ENCODE data around the gene CRADD. TPM values are rescaled to one million over a fixed set of nuclear protein-coding genes. Genes with fewer than 3 reads are reported as not detected.

The CRADD gene
- total RNA-seq, 1 experiment from 2014 or later = 27.9 TPM

DNA sequence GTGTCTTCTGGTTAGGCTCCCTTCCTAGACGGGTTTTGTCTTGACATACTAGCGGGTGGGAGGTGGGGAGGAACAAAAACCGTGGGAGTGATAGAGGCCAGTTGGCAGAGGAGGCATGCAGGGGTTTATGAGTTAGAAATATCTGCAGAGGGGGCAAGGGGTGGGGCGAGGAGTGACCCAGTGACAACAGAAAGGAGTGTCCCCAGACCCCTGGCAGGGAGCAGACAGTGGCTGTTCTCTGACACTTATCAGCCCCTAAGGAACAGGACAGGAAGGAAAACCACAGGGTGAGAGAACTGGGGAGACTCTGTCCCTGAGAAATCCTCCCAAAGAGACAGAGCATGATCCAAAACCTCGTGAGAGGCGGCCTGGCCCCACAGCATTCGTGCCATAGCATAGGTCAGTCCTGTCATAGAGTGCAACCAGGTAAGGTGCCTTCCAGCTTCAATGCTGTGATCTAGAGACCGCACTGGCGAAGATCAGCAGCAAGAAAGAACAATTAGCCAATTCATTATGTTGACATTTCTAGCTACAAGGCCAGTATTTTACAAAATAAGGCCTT is 141.4 kb downstream of the CRADD start:
- DNase-seq = no peak
- Histone ChIP-seq H3K27me3 (no peaks in the 10 kb centered on the region), H3K36me3 (no peaks in the 10 kb centered on the region), H3K4me3 (no peak overlapping the region), H3K9me3 (no peaks in the 10 kb centered on the region)

DNA sequence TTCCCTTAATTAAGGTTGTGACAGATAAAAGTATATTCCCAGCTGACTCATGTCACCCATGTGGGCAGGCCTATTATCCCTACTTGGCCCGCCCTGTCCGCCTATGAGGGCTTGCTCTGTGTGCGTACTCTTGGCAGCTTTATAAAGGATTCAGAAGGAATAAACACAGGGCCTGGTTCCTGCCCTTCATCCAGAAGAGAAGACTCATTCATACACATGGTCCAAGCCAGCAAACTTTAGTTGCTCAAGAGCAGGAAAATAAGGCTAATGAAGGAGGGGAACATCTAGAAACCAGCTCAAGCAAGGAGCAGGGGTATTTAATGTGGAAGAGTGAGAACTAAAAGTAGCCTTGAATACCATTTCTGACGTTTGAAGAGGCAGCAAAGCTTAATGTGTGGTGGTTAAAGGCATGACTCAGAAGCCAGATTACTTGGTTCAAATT is 141.9 kb downstream of the CRADD start:
- no peak overlapping the region for H3K4me3 ChIP-seq
- DNase-seq = peak; percentile 85
- no peaks in the 10 kb centered on the region for H3K27me3 ChIP-seq
- no peaks in the 10 kb centered on the region for H3K36me3 ChIP-seq
- H3K9me3 ChIP-seq = no peaks in the 10 kb centered on the region

DNA sequence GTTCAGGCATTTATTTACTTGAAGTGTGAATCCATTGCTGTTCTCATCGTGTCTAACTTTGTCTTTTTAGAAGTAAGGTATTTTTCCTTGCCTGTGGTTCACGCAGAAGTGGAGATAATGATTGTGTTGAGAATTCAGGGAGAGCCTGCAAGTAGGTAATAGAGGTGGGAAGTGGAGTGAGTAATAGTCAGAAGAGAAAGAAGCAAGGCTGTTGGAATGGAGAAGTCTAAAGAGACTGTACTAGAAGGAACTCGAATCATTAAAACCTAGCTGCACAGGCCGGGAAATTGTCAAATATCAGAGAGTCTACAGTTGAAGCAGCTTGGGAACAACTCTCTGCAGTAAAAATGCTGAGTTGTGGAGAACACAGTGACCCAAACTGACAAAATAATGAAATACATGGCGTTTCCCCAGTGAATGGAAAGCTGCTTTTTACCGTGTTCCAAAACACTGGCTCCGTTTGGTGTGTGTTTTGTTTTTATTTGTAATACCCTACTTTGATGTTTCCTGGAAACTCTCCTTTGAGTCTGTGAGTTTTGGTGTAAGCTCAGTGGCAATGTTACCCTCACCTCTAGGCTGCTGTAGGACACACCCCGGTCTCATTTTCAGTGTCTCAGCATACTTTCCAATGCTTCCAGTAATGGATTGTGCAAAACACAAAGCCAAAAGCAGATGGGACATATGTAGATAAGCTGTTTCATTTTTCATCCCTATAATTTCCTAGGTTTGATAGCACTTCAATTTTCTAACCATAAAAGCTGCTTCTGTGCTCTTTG is 146.6 kb downstream of the CRADD start:
- Histone ChIP-seq H3K27me3 (no peaks in the 10 kb centered on the region), H3K36me3 (no peaks in the 10 kb centered on the region), H3K4me3 (no peak overlapping the region), H3K9me3 (no peaks in the 10 kb centered on the region)
- no peak for DNase-seq

DNA sequence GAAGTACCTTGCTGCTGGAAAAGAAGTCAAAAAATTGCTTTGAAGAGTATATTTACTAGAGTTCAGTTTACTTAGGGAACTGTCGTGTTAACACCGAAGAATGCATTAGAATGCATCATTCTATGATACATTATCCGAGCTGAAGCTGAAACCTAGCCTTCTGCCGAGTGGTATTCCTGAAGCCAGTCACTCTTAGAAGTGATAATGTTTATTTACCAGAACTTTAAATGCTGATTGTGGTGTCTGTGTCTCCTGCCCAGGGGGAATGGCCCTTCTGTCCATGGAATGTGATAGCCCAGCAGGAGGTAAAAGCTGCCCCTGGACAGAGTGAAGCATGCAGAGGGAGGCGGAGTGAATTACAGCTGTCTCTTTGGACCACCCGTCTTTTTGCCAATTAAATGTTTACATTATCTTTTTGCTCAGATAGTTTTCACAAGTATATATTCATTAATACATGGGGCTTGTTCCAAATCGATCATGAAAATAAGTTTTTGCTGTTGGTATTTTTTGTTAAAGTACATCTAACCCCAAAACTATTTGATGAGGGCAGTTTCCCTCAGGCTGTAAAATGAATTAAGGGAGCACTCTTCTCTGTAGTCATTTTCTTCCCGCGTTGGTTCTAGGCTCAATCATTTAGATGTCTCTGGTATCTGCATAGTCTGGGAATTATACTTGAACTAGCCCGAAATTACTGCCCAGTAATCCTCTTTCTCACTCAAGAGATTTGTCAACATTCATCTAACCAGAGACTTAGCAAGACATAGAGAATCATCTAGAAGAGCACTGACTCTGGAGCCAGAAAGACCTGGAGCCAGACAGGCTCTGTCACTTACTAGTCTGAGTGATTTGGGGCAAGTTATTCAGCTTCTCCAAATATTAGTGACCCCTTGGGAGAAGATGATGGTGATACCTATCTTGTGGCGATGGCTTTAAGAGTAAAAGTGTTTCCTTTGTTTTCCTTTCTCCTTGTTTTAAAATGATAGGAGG is 147.6 kb downstream of the CRADD start:
- H3K4me3 ChIP-seq = no peak overlapping the region
- DNase-seq = peak; percentile 47

GRCh38 chr12:93825501-93825888 is 148.3 kb downstream of the CRADD start:
- DNase-seq = no peak
- Histone ChIP-seq H3K9me3 (no peaks in the 10 kb centered on the region), H3K4me3 (no peak overlapping the region), H3K27me3 (no peaks in the 10 kb centered on the region), H3K36me3 (no peaks in the 10 kb centered on the region)

More for the DNA sequence above, 147.6 kb downstream of the CRADD start:
- no peaks in the 10 kb centered on the region for H3K9me3 ChIP-seq
- H3K36me3 ChIP-seq = no peaks in the 10 kb centered on the region
- no peaks in the 10 kb centered on the region for H3K27me3 ChIP-seq

- no peaks in the 10 kb centered on the region for H3K27me3 ChIP-seq
- H3K4me3 ChIP-seq = no peak overlapping the region
- DNase-seq = no peak
- no peaks in the 10 kb centered on the region for H3K36me3 ChIP-seq
- H3K9me3 ChIP-seq = no peaks in the 10 kb centered on the region
These were observed 148.9 kb downstream of the CRADD start for GRCh38 chr12:93825931-93826555.

GRCh38 chr12:93827179-93827578 is 150.0 kb downstream of the CRADD start:
- Histone ChIP-seq H3K9me3 (no peaks in the 10 kb centered on the region), H3K27me3 (no peaks in the 10 kb centered on the region), H3K4me3 (no peak overlapping the region), H3K36me3 (no peaks in the 10 kb centered on the region)
- no peak for DNase-seq

- DNase-seq = no peak
- no peaks in the 10 kb centered on the region for H3K9me3 ChIP-seq
- H3K36me3 ChIP-seq = no peaks in the 10 kb centered on the region
- no peaks in the 10 kb centered on the region for H3K27me3 ChIP-seq
- no peak overlapping the region for H3K4me3 ChIP-seq
These were observed 150.5 kb downstream of the CRADD start for GRCh38 chr12:93827669-93828068.

GRCh38 chr12:93829016-93829415 is 151.8 kb downstream of the CRADD start:
- no peaks in the 10 kb centered on the region for H3K36me3 ChIP-seq
- DNase-seq = no peak
- no peaks in the 10 kb centered on the region for H3K9me3 ChIP-seq
- H3K4me3 ChIP-seq = no peak overlapping the region
- H3K27me3 ChIP-seq = no peaks in the 10 kb centered on the region

- no peak for DNase-seq
- H3K9me3 ChIP-seq = no peaks in the 10 kb centered on the region
- H3K36me3 ChIP-seq = no peaks in the 10 kb centered on the region
- no peak overlapping the region for H3K4me3 ChIP-seq
- no peaks in the 10 kb centered on the region for H3K27me3 ChIP-seq
These were observed 154.2 kb downstream of the CRADD start for GRCh38 chr12:93831374-93831773.

- H3K4me3 ChIP-seq = no peak overlapping the region
- H3K36me3 ChIP-seq = no peaks in the 10 kb centered on the region
- no peaks in the 10 kb centered on the region for H3K27me3 ChIP-seq
- no peaks in the 10 kb centered on the region for H3K9me3 ChIP-seq
- DNase-seq = no peak
These were observed 155.0 kb downstream of the CRADD start for GRCh38 chr12:93832131-93832530.

DNA sequence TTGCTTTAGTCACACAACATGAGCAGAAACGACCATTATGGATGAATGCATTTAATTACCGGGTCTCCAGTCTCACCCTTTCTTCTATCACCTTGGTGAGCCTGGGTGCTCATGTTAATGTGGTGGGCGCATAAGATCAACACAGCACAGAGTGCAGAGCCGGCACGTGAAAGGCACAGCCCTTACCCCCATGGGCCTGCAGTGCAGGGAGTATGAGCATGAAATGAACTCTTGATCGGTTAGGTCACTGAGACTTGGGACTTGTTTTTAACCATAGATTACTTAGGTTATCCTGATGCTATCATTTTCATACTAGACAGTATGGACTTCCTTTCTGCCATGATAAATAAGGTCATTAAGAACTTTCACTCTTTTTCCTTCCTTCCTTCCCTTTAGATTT is 156.8 kb downstream of the CRADD start:
- DNase-seq = no peak
- no peak overlapping the region for H3K4me3 ChIP-seq
- H3K36me3 ChIP-seq = no peaks in the 10 kb centered on the region
- H3K27me3 ChIP-seq = no peaks in the 10 kb centered on the region
- H3K9me3 ChIP-seq = no peaks in the 10 kb centered on the region

DNA sequence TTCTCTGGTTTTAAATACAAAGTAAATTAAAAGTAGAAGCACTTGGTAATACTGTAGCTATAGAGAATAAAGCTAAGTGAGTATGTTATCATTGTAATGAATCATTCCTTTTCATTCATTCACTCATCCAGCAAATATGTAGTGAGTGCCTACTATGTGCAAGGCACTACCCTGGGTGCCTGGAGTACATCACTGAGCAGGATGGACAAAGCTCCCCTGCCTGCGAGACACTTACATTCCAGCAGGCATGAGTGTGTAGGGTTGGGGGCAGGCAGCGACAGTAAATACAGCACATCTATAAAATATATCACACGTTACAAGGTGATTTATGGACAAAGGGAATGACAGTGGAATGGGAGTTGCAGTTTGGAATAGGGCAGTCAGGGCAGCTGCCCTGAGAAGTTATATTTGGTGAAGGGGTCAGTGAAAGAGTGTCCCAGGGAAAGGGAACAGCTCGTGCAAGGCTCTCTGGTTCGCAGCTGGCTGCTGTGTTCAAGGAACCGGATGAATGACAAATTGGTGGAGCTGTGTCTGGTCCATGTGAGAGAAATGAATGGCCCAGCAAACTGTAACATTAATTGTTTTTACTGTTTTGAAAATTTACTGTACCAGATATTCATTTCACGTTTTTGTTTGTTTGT is 159.6 kb downstream of the CRADD start:
- H3K4me3 ChIP-seq = no peak overlapping the region
- H3K36me3 ChIP-seq = no peaks in the 10 kb centered on the region
- no peak for DNase-seq
- H3K9me3 ChIP-seq = no peaks in the 10 kb centered on the region
- H3K27me3 ChIP-seq = no peaks in the 10 kb centered on the region

- Histone ChIP-seq H3K9me3 (no peaks in the 10 kb centered on the region), H3K4me3 (no peak overlapping the region), H3K27me3 (no peaks in the 10 kb centered on the region), H3K36me3 (no peaks in the 10 kb centered on the region)
- no peak for DNase-seq
These were observed 161.0 kb downstream of the CRADD start for GRCh38 chr12:93838193-93838592.

- Histone ChIP-seq H3K27me3 (no peaks in the 10 kb centered on the region), H3K36me3 (no peaks in the 10 kb centered on the region), H3K4me3 (no peak overlapping the region), H3K9me3 (no peaks in the 10 kb centered on the region)
- DNase-seq = no peak
These were observed 161.9 kb downstream of the CRADD start for GRCh38 chr12:93839064-93839463.

DNA sequence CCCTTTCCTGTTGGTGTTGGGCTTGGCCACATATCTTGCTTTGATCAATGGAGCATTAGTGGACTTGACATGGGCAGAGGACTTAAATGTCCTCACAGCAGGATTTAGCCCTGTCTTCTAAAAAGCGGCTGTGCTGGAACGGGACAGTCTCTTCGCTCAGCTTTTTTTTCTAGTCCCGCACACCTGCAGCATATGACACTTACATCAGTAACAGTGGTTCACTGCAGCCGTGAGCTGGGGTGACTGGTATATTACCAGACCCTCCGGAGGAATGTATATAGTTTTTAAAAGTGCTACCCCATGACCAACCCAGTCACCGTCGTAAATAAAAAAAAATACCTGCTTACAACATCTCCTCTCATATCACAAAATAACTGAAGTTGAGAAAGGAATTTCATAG is 164.5 kb downstream of the CRADD start:
- no peaks in the 10 kb centered on the region for H3K27me3 ChIP-seq
- no peaks in the 10 kb centered on the region for H3K9me3 ChIP-seq
- no peak overlapping the region for H3K4me3 ChIP-seq
- no peak for DNase-seq
- no peaks in the 10 kb centered on the region for H3K36me3 ChIP-seq
